Measurements from ENCODE around the gene MYADM.

The MYADM gene

GRCh38 chr19:53897459-53897858 is 29.8 kb downstream of the MYADM start:
- no peak for TF ChIP-seq ZFX (IDR thresholded peaks at IDR 0.05)
- TF ChIP-seq, protein P1, sequence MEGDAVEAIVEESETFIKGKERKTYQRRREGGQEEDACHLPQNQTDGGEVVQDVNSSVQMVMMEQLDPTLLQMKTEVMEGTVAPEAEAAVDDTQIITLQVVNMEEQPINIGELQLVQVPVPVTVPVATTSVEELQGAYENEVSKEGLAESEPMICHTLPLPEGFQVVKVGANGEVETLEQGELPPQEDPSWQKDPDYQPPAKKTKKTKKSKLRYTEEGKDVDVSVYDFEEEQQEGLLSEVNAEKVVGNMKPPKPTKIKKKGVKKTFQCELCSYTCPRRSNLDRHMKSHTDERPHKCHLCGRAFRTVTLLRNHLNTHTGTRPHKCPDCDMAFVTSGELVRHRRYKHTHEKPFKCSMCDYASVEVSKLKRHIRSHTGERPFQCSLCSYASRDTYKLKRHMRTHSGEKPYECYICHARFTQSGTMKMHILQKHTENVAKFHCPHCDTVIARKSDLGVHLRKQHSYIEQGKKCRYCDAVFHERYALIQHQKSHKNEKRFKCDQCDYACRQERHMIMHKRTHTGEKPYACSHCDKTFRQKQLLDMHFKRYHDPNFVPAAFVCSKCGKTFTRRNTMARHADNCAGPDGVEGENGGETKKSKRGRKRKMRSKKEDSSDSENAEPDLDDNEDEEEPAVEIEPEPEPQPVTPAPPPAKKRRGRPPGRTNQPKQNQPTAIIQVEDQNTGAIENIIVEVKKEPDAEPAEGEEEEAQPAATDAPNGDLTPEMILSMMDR (conservative IDR thresholded peaks at IDR 0.05): no peak
- no peak overlapping the region for H3K27ac ChIP-seq

- TF ChIP-seq ZFX (IDR thresholded peaks at IDR 0.05): no peak
- TF ChIP-seq, protein P1 (conservative IDR thresholded peaks at IDR 0.05): no peak
Measured at GRCh38 chr19:53898166-53898565, 30.5 kb downstream of the MYADM start.

GRCh38 chr19:53898636-53899341 is 31.1 kb downstream of the MYADM start:
- no peak overlapping the region for H3K27ac ChIP-seq
- TF ChIP-seq, protein P1 (conservative IDR thresholded peaks at IDR 0.05): no peak
- no peak for TF ChIP-seq ZFX (IDR thresholded peaks at IDR 0.05)

More at GRCh38 chr19:53898166-53898565, 30.5 kb downstream of the MYADM start:
- no peak overlapping the region for H3K27ac ChIP-seq

DNA sequence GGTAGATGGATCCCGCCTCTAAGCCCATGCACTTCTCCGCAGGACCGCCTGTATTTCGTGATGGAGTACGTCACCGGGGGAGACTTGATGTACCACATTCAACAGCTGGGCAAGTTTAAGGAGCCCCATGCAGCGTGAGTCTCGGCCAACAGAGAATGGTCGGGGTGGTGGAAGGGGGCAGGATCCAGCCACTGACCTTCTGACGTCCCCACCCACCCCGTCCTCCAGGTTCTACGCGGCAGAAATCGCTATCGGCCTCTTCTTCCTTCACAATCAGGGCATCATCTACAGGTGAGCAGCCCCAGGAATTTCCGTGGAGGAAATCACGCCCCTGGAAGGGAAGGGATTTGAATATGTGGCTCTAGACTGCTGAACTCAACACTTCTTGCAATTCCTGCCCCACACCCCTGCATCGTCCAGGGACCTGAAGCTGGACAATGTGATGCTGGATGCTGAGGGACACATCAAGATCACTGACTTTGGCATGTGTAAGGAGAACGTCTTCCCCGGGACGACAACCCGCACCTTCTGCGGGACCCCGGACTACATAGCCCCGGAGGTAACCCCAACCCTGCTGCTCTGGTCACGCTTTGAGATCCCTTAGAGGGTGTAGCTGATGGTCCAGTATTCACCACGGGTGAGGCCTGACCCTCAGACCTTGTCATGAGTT is 32.6 kb downstream of the MYADM start:
- no peak overlapping the region for H3K27ac ChIP-seq
- TF ChIP-seq ZFX (IDR thresholded peaks at IDR 0.05): no peak
- TF ChIP-seq, protein P1 (conservative IDR thresholded peaks at IDR 0.05): no peak

DNA sequence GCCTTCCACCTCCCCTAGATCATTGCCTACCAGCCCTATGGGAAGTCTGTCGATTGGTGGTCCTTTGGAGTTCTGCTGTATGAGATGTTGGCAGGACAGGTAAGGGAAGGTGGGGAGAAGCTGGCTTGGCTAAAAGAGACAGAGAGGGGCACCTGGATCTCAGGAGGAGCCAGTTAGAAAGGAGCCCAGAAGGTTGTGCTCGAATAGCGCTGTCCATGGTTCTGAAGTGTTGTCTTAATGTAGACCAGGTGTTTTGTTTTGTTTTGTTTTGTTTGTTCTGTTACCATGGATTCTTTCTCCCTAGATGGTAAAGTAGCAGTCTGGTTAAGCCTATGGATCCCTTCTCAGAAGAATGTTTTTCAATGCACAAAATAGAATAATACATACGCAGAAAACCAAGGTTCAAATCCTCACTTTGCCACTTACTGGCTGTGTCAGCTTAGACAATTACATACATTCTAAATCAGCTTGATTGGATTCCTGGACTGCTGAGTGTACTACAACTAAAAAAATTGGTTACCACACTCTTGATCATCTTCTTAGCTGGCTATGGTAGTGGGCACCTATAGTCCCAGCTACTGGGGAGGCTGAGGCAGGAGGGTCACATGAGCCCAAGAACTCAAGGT is 35.5 kb downstream of the MYADM start:
- TF ChIP-seq, protein P1 (conservative IDR thresholded peaks at IDR 0.05): no peak
- no peak for TF ChIP-seq ZFX (IDR thresholded peaks at IDR 0.05)
- H3K27ac ChIP-seq: no peak overlapping the region

DNA sequence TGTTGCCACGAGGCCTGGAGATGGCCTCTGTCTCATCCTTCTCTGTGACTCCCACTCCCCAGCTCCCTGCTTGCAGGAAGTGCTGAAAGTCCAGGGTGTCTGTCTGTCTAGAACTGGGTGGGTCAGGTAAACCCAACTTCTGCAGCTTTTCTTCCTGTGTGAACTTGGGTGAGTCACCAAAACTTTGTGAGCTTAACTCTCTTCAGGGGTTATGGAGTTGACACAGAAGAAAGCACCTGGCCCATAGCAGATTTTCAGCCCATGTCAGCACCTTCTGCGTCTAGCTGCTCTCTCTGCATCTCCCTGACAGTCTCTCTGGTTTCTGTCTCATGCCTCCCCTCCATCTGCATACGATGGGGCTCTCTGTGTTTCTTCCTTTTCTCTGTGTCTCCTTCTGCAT is 37.2 kb downstream of the MYADM start:
- TF ChIP-seq, protein P1 (conservative IDR thresholded peaks at IDR 0.05): no peak
- TF ChIP-seq ZFX (IDR thresholded peaks at IDR 0.05): no peak
- H3K27ac ChIP-seq: no peak overlapping the region

- no peak for TF ChIP-seq ZFX (IDR thresholded peaks at IDR 0.05)
- TF ChIP-seq, protein P1 (conservative IDR thresholded peaks at IDR 0.05): no peak
Measured at GRCh38 chr19:53905787-53906186, 38.1 kb downstream of the MYADM start.

More at GRCh38 chr19:53905787-53906186, 38.1 kb downstream of the MYADM start:
- H3K27ac ChIP-seq: no peak overlapping the region

Data from C4-2B (cell line).